Islet of Langerhans (tissue), 1 donor: ENCODE measurements around the gene OBP2B.
"Not testable (repeated sequence)": the region's sequence is repeated elsewhere in the genome, so short reads cannot be mapped to it uniquely, and the experiment has no call there.

Source experiments
- FAIRE-seq: peaks from one replicate; lab custom pipeline; 2011; peaks lifted over from hg19 to GRCh38; lab: Jason Lieb, UNC

Gene OBP2B

GRCh38 chr9:133221177-133221809, 12.2 kb upstream of the OBP2B start:
- FAIRE-seq: no peak

- FAIRE-seq: not testable (repeated sequence)
These were observed 9.3 kb upstream of the OBP2B start for GRCh38 chr9:133218049-133218975.

DNA sequence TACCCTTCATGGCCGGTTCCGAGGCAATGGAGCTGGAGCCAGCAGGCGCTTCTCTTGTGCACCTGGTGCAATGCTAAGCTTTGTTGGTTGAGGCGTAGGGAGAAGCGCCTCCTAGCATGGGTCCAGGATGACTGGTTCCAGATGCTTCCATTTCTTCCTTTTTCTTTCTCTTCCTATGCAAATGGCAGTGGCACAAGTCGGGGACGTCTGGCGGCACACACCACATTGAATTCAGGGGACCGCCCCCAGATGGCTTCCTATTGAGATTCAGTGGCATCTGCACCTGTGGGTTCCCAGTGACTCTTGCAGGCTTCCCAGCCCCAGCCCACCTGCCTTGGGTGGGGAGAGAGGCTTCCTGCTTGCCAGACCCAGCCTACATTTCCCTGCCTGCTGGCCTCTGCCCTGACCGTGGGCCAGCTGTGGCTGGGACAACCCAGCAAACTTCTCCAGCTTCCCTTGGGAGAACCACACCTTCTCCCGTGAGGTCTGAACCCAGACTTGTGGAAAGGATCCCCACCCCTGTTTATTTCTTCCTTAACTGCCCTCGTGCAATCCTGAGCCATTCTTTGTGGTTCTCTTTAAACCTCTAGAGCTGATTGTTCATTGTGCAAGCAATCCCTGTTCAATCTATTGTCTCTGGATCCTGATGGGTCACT, 8.4 kb upstream of the OBP2B start:
- FAIRE-seq: not testable (repeated sequence)

GRCh38 chr9:133214276-133214675, 5.2 kb upstream of the OBP2B start:
- not testable (repeated sequence) for FAIRE-seq

DNA sequence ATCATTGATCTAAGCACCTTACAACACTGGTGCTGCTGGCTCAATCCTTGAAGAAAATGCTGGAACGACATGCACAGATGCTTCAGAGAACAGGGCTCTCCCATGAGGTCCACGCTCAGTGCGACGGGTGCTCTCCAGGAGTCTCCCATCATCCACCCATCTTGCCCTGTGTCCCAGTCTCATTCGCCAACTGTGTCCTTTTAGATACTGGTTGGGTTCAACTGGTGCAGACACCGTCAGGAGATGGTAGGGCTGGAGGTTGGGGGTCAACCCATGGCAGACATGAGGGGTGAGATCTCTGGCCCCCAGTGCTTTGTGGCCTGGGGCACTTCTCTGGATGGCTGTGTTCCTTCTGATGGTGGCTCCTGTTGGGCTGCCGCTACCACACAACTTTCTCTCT, 1.6 kb upstream of the OBP2B start:
- FAIRE-seq: no peak

DNA sequence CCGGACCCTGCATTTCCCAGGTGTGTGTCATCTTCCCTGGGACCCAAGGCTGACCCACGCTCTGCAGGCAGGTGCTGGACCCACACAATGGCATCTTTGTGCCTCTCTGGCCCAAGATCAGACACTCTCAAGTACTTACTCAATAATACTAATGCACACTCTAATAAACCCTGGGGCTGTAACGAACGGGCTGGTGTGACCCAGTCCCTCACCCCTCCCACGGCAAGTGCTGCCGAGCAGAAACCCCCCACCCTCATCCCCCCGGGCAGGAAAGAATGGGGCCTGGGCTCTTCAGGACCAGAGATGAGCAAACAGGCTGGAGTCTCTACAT, 1.1 kb upstream of the OBP2B start:
- FAIRE-seq: no peak

DNA sequence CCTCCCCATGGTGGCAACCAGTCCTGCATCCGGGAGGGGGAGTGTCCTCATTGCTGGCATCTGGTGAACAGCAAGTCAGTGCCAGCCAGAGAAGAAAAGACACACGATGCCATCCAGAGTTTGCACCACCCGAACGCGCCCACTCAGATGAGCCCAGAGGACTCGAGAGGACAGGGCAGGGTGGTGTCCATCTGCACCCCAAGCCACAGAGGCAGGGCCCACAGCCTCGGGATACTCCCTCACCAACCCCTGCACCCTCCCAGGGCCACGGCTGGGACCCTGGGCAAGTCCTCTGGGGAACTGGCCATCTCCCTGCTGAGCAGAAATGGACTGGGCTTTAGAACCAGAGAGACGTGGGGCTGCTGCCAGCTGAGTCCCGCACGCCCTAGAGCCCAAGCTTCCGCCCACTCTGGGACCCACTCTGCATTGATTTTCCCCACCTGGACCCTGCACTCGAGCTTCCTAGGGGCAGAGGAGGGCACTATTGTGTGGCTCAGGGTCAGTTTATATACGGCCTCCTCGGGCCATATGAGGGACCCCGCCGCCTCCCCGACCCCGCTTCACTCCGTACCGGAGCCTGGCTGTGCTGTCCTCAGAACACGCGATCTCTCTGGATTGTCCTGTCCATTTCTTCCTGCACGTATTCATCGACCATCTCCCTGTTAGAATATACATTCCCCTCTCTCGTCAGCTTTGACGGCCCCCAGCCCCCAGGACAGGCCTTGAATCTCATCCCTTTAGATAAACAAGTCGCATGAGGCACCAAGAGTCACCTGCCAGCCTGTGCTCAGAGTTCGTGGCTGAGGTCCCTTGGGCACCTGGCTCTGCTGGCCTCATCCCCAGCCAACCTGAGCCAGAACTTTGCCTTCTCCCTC, 514 bp upstream of the OBP2B start:
- not testable (repeated sequence) for FAIRE-seq

DNA sequence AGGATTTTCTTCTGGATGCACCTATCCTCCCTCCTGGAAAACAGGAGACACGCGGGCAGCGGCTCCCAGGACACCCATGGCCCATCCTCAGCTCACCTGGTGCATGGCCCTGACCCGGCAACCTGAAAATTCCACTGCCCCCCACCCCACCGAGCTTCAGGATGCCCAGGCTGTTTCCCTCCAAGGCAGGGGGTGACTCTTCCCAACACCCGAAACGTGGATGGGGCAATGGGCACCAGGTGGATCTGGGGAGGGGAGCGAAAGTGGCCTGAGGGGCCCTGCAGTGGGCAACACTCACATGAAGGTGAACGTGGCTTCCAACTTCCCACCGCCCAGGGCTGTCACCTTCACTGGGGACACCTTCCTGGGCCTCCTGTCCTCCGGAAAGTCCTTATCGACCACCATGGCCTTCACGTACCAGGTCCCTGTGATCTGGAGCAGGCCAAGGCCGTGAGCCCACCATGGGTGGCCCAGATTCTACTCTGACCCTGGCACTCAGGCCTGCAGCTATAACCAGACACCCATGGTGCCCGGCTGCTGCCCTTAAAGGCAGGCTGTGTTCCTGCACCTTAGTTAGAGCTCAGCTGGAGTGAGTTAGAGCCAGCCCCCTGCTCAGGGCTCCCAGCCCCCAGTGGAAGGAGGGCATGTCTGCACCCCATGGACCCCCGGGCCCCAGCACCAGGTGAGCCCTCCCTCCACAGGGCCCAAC, 725 bp downstream of the OBP2B start:
- not testable (repeated sequence) for FAIRE-seq

DNA sequence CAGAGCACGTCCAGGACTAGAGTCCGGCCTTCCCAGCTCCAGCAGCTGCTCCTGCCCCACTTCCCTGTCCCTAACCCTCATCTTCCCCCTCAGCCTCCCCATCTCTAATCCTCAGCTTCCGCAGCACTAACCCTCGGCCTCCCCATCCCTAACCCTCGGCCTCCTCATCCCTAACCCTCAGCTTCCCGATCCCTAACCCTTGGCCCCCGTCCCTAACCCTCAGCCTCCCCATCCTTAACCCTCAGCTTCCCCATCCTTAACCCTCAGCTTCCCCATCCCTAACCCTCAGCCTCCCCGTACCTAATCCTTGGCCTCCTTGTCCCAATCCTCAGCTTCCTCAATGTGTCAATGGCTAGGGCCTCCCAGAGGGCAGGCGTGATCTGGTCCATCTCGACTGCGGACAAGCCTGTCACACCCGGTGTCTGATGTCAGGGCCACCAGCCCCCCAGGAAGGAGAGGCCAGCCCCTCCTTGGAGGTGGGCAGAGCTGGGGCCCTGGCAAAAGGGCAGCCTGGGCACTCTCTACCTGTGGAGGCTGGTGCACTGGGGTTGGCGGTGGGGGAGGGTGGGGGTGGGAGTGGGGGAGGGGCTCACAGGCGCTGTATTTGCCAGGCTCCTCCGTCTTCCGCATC, 1.4 kb downstream of the OBP2B start:
- no peak for FAIRE-seq

- FAIRE-seq: no peak
These were observed 2.0 kb downstream of the OBP2B start for GRCh38 chr9:133207021-133207531.

GRCh38 chr9:133205996-133206931, 2.8 kb downstream of the OBP2B start:
- FAIRE-seq: no peak

GRCh38 chr9:133205481-133205887, 3.6 kb downstream of the OBP2B start:
- not testable (repeated sequence) for FAIRE-seq

- no peak for FAIRE-seq
These were observed 4.1 kb downstream of the OBP2B start for GRCh38 chr9:133204993-133205336.

DNA sequence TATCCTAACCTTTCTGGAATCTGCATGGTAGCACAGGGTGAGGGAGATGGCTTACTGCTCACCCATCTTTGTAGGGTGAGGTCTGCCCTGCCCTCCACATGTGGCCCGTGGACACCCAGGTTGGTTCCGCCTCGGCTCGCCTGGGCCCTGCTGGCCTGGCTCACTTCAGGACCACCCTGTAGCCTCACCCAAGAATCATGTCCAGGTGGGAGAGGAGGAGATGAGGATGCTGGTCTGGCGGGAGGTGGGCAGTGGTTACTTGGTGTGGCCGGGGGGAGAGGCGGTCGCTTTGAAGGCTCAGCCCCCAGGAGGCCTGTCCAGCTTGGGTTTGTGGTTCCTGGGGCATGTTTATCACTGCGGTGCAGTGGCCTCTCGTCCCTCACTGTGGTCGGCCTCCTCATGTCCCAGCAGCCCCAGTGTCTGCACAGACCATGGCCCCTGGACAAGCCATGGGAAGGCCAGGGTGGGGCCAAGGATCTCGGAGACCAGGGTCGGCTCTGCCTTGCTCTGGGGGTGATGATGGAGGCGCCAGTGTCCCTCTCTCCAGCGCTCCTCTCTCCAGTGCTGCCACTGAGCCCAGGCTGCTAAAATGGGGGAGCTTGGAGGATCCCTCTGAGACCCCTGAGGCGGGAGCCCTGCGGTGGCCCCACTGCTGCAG, 4.6 kb downstream of the OBP2B start:
- FAIRE-seq: no peak

- FAIRE-seq: no peak
These were observed 5.5 kb downstream of the OBP2B start for GRCh38 chr9:133203506-133204075.

GRCh38 chr9:133202688-133203453, 6.2 kb downstream of the OBP2B start:
- FAIRE-seq: no peak

GRCh38 chr9:133202145-133202513, 6.9 kb downstream of the OBP2B start:
- FAIRE-seq: no peak
